HCT116 (cell line): ENCODE data around the gene PRSS21. TPM values are rescaled to one million over a fixed set of nuclear protein-coding genes. Genes with fewer than 3 reads are reported as not detected.

Experiments used
- ATAC-seq: fragments of 200-7000 bp; cut with Tn5 transposase; 2 replicates; pipeline ENCODE4 v1.9.1; 2020; ENCODE audit warnings: mild to moderate bottlenecking, moderate library complexity
- Bru-seq: library from RNA; stranded (reverse); fragments of 400-500 nt; gene quantifications from one replicate; lab custom pipeline; 2021; lab: Mats Ljungman, UMichigan
- BruChase-seq, 2 experiments: library from RNA; stranded (reverse); fragments of 400-500 nt; gene quantifications; one replicate each; lab custom pipeline; 2021; lab: Mats Ljungman, UMichigan
- BruUV-seq: library from RNA; stranded (reverse); fragments of 400-500 nt; replicated peaks from 2 replicates; lab custom pipeline; 2021; lab: Mats Ljungman, UMichigan
- CTCF ChIA-PET: fragments of 300-600 bp; sonication (Branson Sonifier 250); formaldehyde crosslinking; loops from one replicate; lab custom pipeline; 2021; ENCODE audit warnings: antibody characterized with exemption; lab: Charles Lee
- POLR2A ChIA-PET: fragments of 300-600, 350-600 bp; sonication (Branson Sonifier 250); formaldehyde crosslinking; loops from one replicate; lab custom pipeline; 2021; ENCODE audit warnings: antibody characterized with exemption; lab: Charles Lee
- RAD21 ChIA-PET, 2 experiments: fragments of 300-600 bp; sonication (Branson Sonifier 250); formaldehyde crosslinking; loops; one replicate each; lab custom pipeline; 2023; ENCODE audit warnings: low total read pairs in 2 of 2; ENCODE audit not compliant: uncharacterized antibody in 2 of 2, unreplicated experiment in 2 of 2, low non-redundant PET in 1 of 2; lab: Charles Lee
- DNase-seq: peaks from one replicate; pipeline ENCODE4 v3.0.0-alpha.2; 2010; ENCODE audit warnings: low read depth, low spot score
- H2AFZ ChIP-seq: fragments of 200-600 bp; shearing (Covaris generic), sonication (generic); 2 replicates; pipeline ENCODE4 v1.6.1; 2017; ENCODE audit warnings: low read depth, mixed run types, mixed read lengths, antibody characterized with exemption, low read length; ENCODE audit not compliant: poor library complexity, severe bottlenecking
- H3K27ac ChIP-seq: 2 replicates; pipeline ENCODE4 v1.5.1; 2012; ENCODE audit warnings: low read depth, low read length
- H3K27me3 ChIP-seq: fragments of 200-600 bp; sonication (generic); 2 replicates; pipeline ENCODE4 v1.6.1; 2016; ENCODE audit warnings: mixed run types, low read length, mixed read lengths; ENCODE audit not compliant: insufficient read depth
- H3K36me3 ChIP-seq, 2 experiments: fragments of 200-500 bp in 1 of 2; fragments of 200-600 bp in 1 of 2; sonication (Bioruptor generic) in 1 of 2; sonication (generic) in 1 of 2; 2 replicates each; pipeline versions ENCODE4 v1.5.1 to v1.6.1; 2014 to 2016; ENCODE audit warnings: low read length in 2 of 2, inconsistent platforms in 1 of 2, mixed read lengths in 1 of 2, mixed run types in 1 of 2; ENCODE audit not compliant: insufficient read depth in 2 of 2, control insufficient read depth in 1 of 2
- H3K4me1 ChIP-seq, 2 experiments: fragments of 200-600 bp in 1 of 2; sonication (generic) in 1 of 2; 2 replicates each; pipeline versions ENCODE4 v1.5.1 to v1.6.1; 2012 to 2017; ENCODE audit warnings: low read length in 2 of 2, inconsistent platforms in 1 of 2, mild to moderate bottlenecking in 1 of 2, mixed read lengths in 1 of 2, mixed run types in 1 of 2, moderate library complexity in 1 of 2; ENCODE audit not compliant: insufficient read depth in 2 of 2, control insufficient read depth in 1 of 2
- H3K4me2 ChIP-seq: fragments of 200-600 bp; sonication (generic); 2 replicates; pipeline ENCODE4 v1.6.1; 2017; ENCODE audit warnings: mixed run types, low read length, mixed read lengths
- H3K4me3 ChIP-seq, 2 experiments: fragments of 200-600 bp in 1 of 2; sonication (generic) in 1 of 2; replicated peaks in 1 of 2; 2 replicates each; pipeline ENCODE4 v1.5.1; 2011 to 2016; ENCODE audit warnings: low read length in 2 of 2, control low read depth in 1 of 2, low read depth in 1 of 2, mild to moderate bottlenecking in 1 of 2, mixed read lengths in 1 of 2, mixed run types in 1 of 2
- H3K79me2 ChIP-seq: fragments of 200-600 bp; sonication (generic); 2 replicates; pipeline ENCODE4 v1.6.1; 2017; ENCODE audit warnings: mild to moderate bottlenecking, mixed run types, low read length, moderate library complexity, mixed read lengths; ENCODE audit not compliant: insufficient read depth
- H3K9ac ChIP-seq: fragments of 200-600 bp; sonication (generic); 2 replicates; pipeline ENCODE4 v1.6.1; 2016; ENCODE audit warnings: low read length, mixed read lengths
- H3K9me2 ChIP-seq: fragments of 200-600 bp; sonication (generic), shearing (Covaris generic); 2 replicates; pipeline ENCODE4 v1.6.1; 2017; ENCODE audit warnings: mixed run types, mild to moderate bottlenecking, moderate library complexity; ENCODE audit not compliant: insufficient read depth
- H3K9me3 ChIP-seq, 2 experiments: fragments of 200-500 bp in 1 of 2; fragments of 200-600 bp in 1 of 2; sonication (Bioruptor generic) in 1 of 2; sonication (generic) in 1 of 2; 2 replicates each; pipeline ENCODE4 v1.6.1; 2014 to 2017; ENCODE audit warnings: low read length in 2 of 2, mixed read lengths in 2 of 2, inconsistent platforms in 1 of 2, low read depth in 1 of 2, mild to moderate bottlenecking in 1 of 2, mixed run types in 1 of 2, moderate library complexity in 1 of 2; ENCODE audit not compliant: control insufficient read depth in 1 of 2, insufficient read depth in 1 of 2
- H4K20me1 ChIP-seq: fragments of 200-600 bp; sonication (generic), shearing (Covaris generic); 2 replicates; pipeline ENCODE4 v1.6.1; 2017; ENCODE audit warnings: mixed run types, mild to moderate bottlenecking, moderate library complexity; ENCODE audit not compliant: insufficient read depth
- CTCF ChIP-seq, 3 experiments: fragments of 200-600 bp in 1 of 3; sonication (generic) in 1 of 3; IDR thresholded peaks in 2 of 3; conservative IDR thresholded peaks in 1 of 3; 2 replicates each; pipeline ENCODE4 v1.5.1; 2012 to 2017; ENCODE audit warnings: low read depth in 2 of 3, low read length in 2 of 3, antibody characterized with exemption in 1 of 3, borderline replicate concordance in 1 of 3, control low read depth in 1 of 3, mild to moderate bottlenecking in 1 of 3, mixed read lengths in 1 of 3, mixed run types in 1 of 3, moderate library complexity in 1 of 3; ENCODE audit not compliant: insufficient read depth in 1 of 3
- POLR2A ChIP-seq: IDR thresholded peaks from 2 replicates; pipeline ENCODE4 v1.7.0; 2011; ENCODE audit warnings: borderline replicate concordance; ENCODE audit not compliant: insufficient read depth, insufficient read length; ENCODE audit errors: extremely low read depth
- POLR2AphosphoS5 ChIP-seq: IDR thresholded peaks from 2 replicates; pipeline ENCODE4 v1.6.1; 2011; ENCODE audit warnings: mild to moderate bottlenecking, low read depth, low read length, moderate library complexity
- RAD21 ChIP-seq: IDR thresholded peaks from 2 replicates; pipeline ENCODE4 v1.6.1; 2012; ENCODE audit warnings: low read depth, mild to moderate bottlenecking
- SIN3A ChIP-seq: IDR thresholded peaks from 2 replicates; pipeline ENCODE4 v1.6.1; 2012; ENCODE audit warnings: low read depth
- YY1 ChIP-seq: IDR thresholded peaks from 2 replicates; pipeline ENCODE4 v1.6.1; 2011; ENCODE audit warnings: low read length, low read depth, moderate library complexity, mild to moderate bottlenecking; ENCODE audit not compliant: insufficient replicate concordance; ENCODE audit errors: extremely low read depth
- ZFX ChIP-seq: fragments of 450-650 bp; IDR thresholded peaks from 2 replicates; pipeline ENCODE4 v1.6.1; 2017
- ZNF274 ChIP-seq: fragments of 200-500 bp; sonication (Bioruptor generic); IDR thresholded peaks from 2 replicates; pipeline ENCODE4 v1.6.1; 2014; ENCODE audit warnings: mild to moderate bottlenecking, low read depth, low read length, inconsistent platforms
- intact Hi-C: fragments of 100-400 bp; cut with micrococcal nuclease; formaldehyde crosslinking; loops from 2 replicates; pipeline ENCODE4 v1.10.0; 2022
- long read RNA-seq: library from polyadenylated mRNA; unstranded; transcript quantifications from one replicate; pipeline ENCODE4 v2.0.0, GENCODE V29; 2021; ENCODE audit not compliant: unreplicated experiment
- polyA plus RNA-seq: library from polyadenylated mRNA; unstranded; fragments of >200 nt; gene quantifications from 2 replicates; pipeline ENCODE4 v1.2.1, GENCODE V29; 2012; ENCODE audit warnings: missing spikeins
- total RNA-seq: library from RNA; stranded (reverse); gene quantifications from one replicate; pipeline ENCODE4 v1.2.1, GENCODE V29; 2021; ENCODE audit not compliant: unreplicated experiment

The PRSS21 gene, protein sequence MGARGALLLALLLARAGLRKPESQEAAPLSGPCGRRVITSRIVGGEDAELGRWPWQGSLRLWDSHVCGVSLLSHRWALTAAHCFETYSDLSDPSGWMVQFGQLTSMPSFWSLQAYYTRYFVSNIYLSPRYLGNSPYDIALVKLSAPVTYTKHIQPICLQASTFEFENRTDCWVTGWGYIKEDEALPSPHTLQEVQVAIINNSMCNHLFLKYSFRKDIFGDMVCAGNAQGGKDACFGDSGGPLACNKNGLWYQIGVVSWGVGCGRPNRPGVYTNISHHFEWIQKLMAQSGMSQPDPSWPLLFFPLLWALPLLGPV
- total RNA-seq, result 0.39 TPM
- polyA plus RNA-seq, result not detected in 2 replicates
- percentile 11 among the genes with signal in this experiment for Bru-seq, nascent RNA
- not detected for BruChase-seq, experiment 1, labeled RNA remaining after a 6-hour chase
- BruChase-seq, experiment 2, labeled RNA remaining after a 2-hour chase, result not detected
- long read RNA-seq, result 0 reads

DNA sequence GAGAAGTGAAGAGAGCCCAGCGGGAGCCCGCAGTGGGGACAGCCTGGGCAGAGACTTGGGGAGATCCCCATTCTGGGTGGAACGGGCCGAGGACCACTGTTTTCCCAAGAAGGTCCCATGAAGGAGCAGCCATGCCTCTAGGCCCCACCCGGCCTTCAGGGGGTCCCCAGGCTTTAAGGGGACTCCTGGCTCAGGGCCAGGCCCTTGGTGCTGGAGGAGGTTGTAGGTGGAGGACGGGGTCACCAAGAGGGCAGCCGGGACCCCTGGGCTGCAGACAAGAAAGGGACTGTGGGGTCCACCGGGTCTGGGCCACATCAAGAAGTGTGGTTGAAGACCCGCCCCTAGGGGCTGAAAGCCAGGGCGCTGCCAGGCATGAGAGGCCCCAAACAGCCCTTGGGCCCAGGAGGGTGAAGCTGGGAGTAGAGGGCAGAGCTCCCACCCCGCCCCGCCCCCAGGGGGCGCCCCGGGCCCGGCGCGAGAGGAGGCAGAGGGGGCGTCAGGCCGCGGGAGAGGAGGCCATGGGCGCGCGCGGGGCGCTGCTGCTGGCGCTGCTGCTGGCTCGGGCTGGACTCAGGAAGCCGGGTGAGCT is at the start of gene PRSS21:
PRSS21 (plus strand) TSS at position 487 of the 589 bp plus-strand sequence; CDS start at position 519, 32 bp downstream.
- Histone ChIP-seq H2AFZ (no peak within 1 kb of the TSS), H3K4me1 (peaks cover under 1 to 2% of the 10 kb centered on the region in 2 experiments; a peak in 1 of 4 replicates), H3K4me3 (no peak within 1 kb of the TSS), H3K9me2 (no peaks in the 10 kb centered on the region), H3K27me3 (no peaks in the 10 kb centered on the region)
- ATAC-seq (peak; percentile 71), DNase-seq (no peak)
- no TSS peak for BruUV-seq
- CTCF ChIA-PET, result interaction anchor here (0.6 to 1.0 kb wide), 2 partner anchors 51 to 59 kb away, joined by 3 read pairs; no protein-coding TSS in a partner anchor
- TF ChIP-seq RAD21, result no peak
- peak in 2 of 3 experiments; percentile 34 to 42; a peak in 2 of 6 replicates for TF ChIP-seq CTCF (IDR thresholded peaks at IDR 0.05 in 2 of 3, conservative IDR thresholded peaks at IDR 0.05 in 1 of 3; ENCODE audit: borderline replicate concordance in 1 of 3, insufficient read depth in 1 of 3, low read depth in 2 of 3, low read length in 2 of 3)
- TF ChIP-seq, all 23 proteins: peak for 1
- H3K9me3 ChIP-seq, result no peaks in the 10 kb centered on the region
- no peaks in the 10 kb centered on the region for H3K79me2 ChIP-seq
- no peak within 1 kb of the TSS for H3K4me2 ChIP-seq
- no peak within 1 kb of the TSS for H3K9ac ChIP-seq
- no peaks in the 10 kb centered on the region for H4K20me1 ChIP-seq
- intact Hi-C loops, result no loop called here
- ChIA-PET RAD21 (no interaction called here), POLR2A (no interaction called here)
- H3K36me3 ChIP-seq, result no peaks in the 10 kb centered on the region
- H3K27ac ChIP-seq, result no peak within 1 kb of the TSS

GRCh38 chr16:2767891-2768290 is 49.1 kb upstream of the PRSS21 start:
- intact Hi-C loops, result no loop called here
- CTCF ChIA-PET, result no interaction called here
- no peak overlapping the region for H3K9ac ChIP-seq
- H3K9me3 ChIP-seq, result no peaks in the 10 kb centered on the region
- no peak overlapping the region for H3K4me3 ChIP-seq
- H3K4me1 ChIP-seq, result peaks cover 0 to 36% of the 10 kb centered on the region in 2 experiments; a peak in 2 of 4 replicates
- POLR2A ChIA-PET, result interaction anchor here (1.4 kb wide), 1 partner anchor 9 kb away, joined by 3 read pairs; no protein-coding TSS in a partner anchor
- RAD21 ChIA-PET, result no interaction called here
- no peak overlapping the region for H2AFZ ChIP-seq
- peaks cover 90% of the 10 kb centered on the region for H3K79me2 ChIP-seq
- H3K36me3 ChIP-seq, result peaks cover 53 to 89% of the 10 kb centered on the region in 2 experiments
- no peaks in the 10 kb centered on the region for H3K27me3 ChIP-seq
- no peak overlapping the region for H3K4me2 ChIP-seq
- no TSS peak for BruUV-seq
- DNase-seq, result no peak
- ATAC-seq, result no peak
- peaks cover 25% of the 10 kb centered on the region; the same call in 1 of the 2 replicates for H4K20me1 ChIP-seq
- H3K9me2 ChIP-seq, result no peaks in the 10 kb centered on the region
- H3K27ac ChIP-seq, result no peak overlapping the region
- no peak for TF ChIP-seq YY1
- TF ChIP-seq CTCF (IDR thresholded peaks at IDR 0.05 in 2 of 3, conservative IDR thresholded peaks at IDR 0.05 in 1 of 3; ENCODE audit: borderline replicate concordance in 1 of 3, insufficient read depth in 1 of 3, low read depth in 2 of 3, low read length in 2 of 3), result no peak
- TF ChIP-seq POLR2AphosphoS5, result no peak
- no peak for TF ChIP-seq SIN3A
- no peak for TF ChIP-seq ZNF274
- no peak for TF ChIP-seq POLR2A
- TF ChIP-seq ZFX, result no peak
